ENCODE measurements around the gene CLIP3. TPM values are rescaled to one million over a fixed set of nuclear protein-coding genes. Genes with fewer than 3 reads are reported as not detected.
"Not testable (repeated sequence)": the region's sequence is repeated elsewhere in the genome, so short reads cannot be mapped to it uniquely, and the experiment has no call there.

Gene CLIP3, protein sequence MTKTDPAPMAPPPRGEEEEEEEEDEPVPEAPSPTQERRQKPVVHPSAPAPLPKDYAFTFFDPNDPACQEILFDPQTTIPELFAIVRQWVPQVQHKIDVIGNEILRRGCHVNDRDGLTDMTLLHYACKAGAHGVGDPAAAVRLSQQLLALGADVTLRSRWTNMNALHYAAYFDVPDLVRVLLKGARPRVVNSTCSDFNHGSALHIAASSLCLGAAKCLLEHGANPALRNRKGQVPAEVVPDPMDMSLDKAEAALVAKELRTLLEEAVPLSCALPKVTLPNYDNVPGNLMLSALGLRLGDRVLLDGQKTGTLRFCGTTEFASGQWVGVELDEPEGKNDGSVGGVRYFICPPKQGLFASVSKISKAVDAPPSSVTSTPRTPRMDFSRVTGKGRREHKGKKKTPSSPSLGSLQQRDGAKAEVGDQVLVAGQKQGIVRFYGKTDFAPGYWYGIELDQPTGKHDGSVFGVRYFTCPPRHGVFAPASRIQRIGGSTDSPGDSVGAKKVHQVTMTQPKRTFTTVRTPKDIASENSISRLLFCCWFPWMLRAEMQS
- total RNA-seq: 1 to 10 TPM; 1.4 to 2.2 TPM

DNA sequence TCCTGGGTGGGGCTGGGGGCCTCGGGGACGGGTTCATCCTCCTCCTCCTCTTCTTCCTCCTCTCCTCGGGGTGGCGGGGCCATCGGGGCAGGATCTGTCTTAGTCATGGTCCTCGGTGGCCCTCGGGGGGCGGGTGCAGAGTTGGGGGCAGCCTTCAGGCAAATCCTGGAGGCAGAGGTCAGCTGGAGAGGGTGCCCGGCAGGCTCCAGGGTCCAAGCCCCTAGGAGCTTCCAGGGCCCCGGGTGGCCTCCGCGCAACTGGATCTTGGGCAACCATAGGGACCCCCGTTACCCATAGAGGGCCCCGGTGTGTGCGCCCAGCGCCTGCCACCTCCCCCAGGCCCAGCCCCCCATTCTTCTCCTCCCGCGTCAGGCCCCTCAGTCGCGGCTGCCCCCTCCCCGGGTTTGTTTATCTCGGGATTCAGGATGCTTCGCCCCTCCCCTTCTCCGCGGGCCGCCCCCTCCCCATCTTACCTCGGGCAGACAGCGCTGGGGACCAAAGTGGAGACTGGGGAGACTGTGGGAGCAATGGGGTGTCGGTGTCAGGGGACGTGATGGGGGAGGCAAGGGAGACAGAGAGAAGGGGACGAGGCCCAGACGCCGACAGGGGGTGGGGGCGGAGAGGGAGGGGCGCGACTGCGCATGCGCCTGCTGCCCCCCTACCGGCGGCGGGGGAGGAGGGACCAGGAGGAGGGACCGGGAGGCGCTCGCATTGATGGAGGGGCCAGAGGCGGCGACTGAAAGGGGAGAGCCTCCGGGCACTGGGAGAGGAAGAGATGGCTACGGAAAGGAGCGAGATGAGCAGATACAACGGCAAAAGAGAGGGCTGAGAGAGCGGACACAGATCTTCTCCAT, at the start of gene CLIP3:
Gene CLIP3, minus strand, starts transcription at position 623 of the 854 bp plus-strand sequence. Its CDS starts 516 bp downstream, at position 107.
- POLR2A ChIA-PET: no interaction called here
- DNase-seq: no peak
- Mint-ChIP-seq H3K27ac (peak within 1 kb of the TSS; percentile 22), H3K4me1 (peaks cover 21% of the 10 kb centered on the region), H3K4me3 (peak within 1 kb of the TSS; percentile 35), H3K36me3 (peaks cover 17% of the 10 kb centered on the region), H3K27me3 (no peaks in the 10 kb centered on the region), H3K9me3 (no peaks in the 10 kb centered on the region)
- peak; percentile 26 for ATAC-seq (ENCODE audit: low read depth)

DNA sequence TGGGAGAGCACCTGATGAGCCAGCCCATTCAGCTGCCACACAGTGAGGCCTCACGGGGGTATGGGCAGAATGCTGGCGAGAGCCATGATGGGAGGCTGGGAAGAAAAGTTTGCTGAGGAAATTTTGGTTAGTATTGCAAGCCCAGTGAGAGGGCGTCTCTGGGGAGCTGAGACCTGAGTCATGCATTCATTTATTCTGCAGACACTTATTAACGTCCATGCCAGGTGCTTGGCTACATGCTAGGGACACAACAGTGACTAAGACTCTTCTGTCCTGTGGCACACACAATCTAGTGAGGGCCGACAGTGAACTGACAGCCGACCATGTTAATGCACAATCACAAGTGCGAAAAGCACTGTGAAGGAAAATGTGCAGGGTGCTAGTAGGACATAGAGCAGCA, 49.2 kb upstream of the CLIP3 start:
- H3K4me3 Mint-ChIP-seq: no peak overlapping the region
- H3K9me3 Mint-ChIP-seq: no peaks in the 10 kb centered on the region
- no peak for ATAC-seq (ENCODE audit: low read depth)
- no peaks in the 10 kb centered on the region for H3K27me3 Mint-ChIP-seq
- peaks cover 49% of the 10 kb centered on the region for H3K36me3 Mint-ChIP-seq
- H3K27ac Mint-ChIP-seq: peak overlapping the region; percentile 38
- H3K4me1 Mint-ChIP-seq: no peaks in the 10 kb centered on the region
- POLR2A ChIA-PET: no interaction called here
- DNase-seq: no peak

DNA sequence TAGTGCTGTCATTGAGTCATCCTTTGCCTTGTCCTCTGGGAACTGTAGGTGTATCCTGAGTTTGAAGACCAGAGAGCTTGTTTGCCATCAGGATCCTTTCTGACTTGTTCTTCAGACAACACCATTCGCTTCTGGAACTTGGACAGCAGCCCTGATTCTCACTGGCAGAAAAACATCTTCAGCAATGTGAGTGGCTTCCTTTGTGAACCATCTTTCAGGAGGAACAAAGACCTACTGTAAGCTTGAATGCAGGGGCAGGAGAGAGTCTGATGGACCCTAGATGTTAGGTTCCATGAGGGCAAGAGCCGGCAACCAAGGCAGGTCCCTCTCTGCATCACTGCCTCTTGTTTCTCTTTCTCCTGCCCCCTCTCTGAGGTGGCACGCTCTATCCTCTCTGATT, 48.7 kb upstream of the CLIP3 start:
- POLR2A ChIA-PET: no interaction called here
- ATAC-seq (ENCODE audit: low read depth): no peak
- peaks cover 50% of the 10 kb centered on the region for H3K36me3 Mint-ChIP-seq

DNA sequence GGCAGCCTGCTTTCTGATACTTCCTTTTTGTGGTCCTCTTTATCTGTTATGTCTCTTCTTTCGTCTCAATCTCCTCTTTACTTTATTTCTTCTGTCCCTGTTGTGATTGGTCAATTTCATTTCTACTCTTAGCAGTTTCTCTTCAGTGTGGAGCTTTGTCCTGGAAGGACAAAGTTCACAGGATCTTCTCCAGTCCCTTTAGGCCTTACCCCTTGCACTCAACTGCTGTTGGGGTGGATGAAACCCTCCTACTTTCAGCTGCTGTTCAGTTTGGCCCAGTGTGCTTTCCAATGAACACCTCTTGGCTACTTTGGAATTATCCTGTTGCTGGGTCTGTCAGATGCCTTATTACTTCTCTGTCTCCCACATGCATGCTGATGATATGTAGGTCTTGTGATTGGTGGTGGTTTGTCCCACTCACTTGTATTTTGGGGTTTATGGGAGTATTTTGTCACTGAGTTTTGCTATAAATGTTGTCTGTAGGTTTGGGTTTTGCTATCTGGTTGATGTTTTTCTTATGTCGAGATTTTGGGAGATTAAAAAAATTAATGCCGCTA, 46.8 kb upstream of the CLIP3 start:
- Mint-ChIP-seq H3K9me3 (no peaks in the 10 kb centered on the region), H3K27ac (no peak overlapping the region), H3K36me3 (peaks cover 41% of the 10 kb centered on the region), H3K4me1 (no peaks in the 10 kb centered on the region), H3K27me3 (no peaks in the 10 kb centered on the region), H3K4me3 (no peak overlapping the region)
- DNase-seq (no peak), ATAC-seq (ENCODE audit: low read depth) (no peak)
- POLR2A ChIA-PET: no interaction called here

More for the DNA sequence above, 48.7 kb upstream of the CLIP3 start:
- Mint-ChIP-seq H3K9me3 (no peaks in the 10 kb centered on the region), H3K4me1 (no peaks in the 10 kb centered on the region), H3K27ac (no peak overlapping the region), H3K27me3 (no peaks in the 10 kb centered on the region), H3K4me3 (no peak overlapping the region)
- no peak for DNase-seq

DNA sequence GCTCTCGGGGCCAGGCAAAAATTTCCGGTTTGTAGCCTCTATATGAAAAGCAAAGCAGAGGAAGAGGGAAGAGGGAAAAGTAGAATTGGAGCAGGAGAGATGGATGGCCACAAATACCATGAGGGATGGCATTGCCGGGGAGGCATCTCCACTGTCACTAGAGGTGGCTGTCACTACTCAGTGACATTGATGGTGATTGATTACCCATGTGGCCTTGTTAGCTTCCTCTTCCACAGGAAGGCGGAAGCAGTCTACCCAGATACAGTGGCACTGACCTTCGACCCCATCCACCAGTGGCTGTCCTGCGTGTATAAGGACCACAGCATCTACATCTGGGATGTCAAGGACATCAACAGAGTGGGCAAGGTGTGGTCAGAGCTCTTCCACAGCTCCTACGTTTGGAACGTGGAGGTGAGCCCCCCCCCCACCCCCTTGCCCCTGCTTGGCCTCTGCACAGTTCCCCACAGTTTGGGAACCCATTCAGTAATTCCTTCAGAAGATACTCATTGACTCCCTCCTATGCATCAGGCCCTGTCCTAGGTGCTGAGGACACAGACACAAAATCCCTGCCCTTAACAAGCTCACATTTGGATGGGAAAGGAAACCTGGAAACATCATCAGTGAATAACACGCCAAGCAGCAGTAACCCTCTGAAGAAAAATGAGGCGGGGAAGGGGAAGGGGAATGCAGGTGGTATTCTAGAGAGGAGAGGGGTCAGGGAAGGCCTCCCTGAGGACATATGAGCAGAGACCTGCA, 40.6 kb upstream of the CLIP3 start:
- no peaks in the 10 kb centered on the region for H3K27me3 Mint-ChIP-seq
- H3K4me1 Mint-ChIP-seq: peaks cover 1% of the 10 kb centered on the region
- POLR2A ChIA-PET: no interaction called here
- peaks cover 26% of the 10 kb centered on the region for H3K36me3 Mint-ChIP-seq
- DNase-seq: no peak
- H3K27ac Mint-ChIP-seq: no peak overlapping the region
- no peak overlapping the region for H3K4me3 Mint-ChIP-seq
- H3K9me3 Mint-ChIP-seq: no peaks in the 10 kb centered on the region
- no peak for ATAC-seq (ENCODE audit: low read depth)

DNA sequence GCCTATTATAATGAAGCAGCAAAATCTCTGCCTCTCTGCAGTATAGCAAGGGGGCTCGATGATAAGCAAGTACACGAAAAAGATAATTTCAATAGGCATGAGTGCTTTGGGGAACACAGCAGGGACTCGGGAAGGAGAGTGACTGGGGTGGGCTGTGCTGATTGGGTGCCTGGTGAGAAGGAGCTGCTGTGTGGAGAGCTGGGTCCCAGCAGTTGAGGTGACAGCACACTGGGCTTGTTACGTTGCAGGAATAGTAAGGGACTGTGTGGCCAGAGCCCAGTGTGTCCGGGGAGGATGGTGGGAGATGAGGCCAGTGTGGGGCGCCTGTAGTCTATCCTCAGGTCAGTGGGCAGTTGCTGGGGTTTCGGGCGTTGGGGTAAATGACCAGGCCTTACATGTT, 39.4 kb upstream of the CLIP3 start:
- Mint-ChIP-seq H3K4me3 (no peak overlapping the region), H3K36me3 (peaks cover 33% of the 10 kb centered on the region), H3K4me1 (peaks cover 1% of the 10 kb centered on the region), H3K27ac (no peak overlapping the region), H3K27me3 (no peaks in the 10 kb centered on the region), H3K9me3 (no peaks in the 10 kb centered on the region)
- POLR2A ChIA-PET: no interaction called here
- no peak for DNase-seq
- ATAC-seq (ENCODE audit: low read depth): no peak

DNA sequence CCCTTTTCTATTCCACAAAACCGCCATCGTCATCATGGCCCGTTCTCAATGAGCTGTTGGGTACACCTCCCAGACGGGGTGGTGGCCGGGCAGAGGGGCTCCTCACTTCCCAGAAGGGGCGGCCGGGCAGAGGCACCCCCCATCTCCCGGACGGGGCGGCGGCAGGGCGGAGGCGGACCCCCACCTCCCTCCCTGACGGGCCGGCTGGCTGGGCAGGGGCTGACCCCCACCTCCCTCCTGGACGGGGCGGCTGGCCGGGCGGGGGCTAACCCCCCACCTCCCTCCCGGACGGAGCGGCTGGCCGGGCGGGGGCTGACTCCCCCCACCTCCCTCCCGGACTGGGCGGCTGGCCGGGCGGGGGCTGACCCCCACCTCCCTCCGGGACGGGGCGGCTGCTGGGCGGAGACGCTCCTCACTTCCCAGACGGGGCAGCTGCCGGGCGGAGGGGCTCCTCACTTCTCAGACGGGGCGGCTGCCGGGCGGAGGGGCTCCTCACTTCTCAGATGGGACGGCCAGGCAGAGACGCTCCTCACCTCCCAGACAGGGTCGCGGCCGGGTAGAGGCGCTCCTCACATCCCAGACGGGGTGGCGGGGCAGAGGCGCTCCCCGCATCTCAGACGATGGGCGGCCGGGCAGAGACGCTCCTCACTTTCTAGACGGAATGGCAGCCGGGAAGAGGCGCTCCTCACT, 36.3 kb upstream of the CLIP3 start:
- H3K27ac Mint-ChIP-seq; H3K9me3 Mint-ChIP-seq; POLR2A ChIA-PET; DNase-seq; H3K4me3 Mint-ChIP-seq; H3K27me3 Mint-ChIP-seq; H3K4me1 Mint-ChIP-seq; ATAC-seq (ENCODE audit: low read depth): not testable (repeated sequence)
- peaks cover 36% of the 10 kb centered on the region for H3K36me3 Mint-ChIP-seq

DNA sequence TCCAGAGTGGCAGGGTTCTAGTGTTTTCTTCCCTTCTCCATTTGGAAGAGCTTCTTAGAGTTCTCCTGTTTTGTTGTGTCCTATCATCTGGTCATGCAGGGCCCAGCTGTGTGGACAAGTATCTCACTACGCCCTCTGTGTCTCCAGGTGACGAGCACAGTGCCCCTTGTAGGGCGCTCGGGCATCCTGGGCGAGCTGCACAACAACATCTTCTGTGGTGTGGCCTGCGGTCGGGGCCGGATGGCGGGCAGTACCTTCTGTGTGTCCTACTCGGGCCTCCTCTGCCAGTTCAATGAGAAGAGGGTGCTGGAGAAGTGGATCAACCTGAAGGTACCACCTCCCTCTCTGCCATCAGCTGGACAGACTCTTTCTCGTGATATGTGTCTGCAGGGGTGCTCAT, 35.0 kb upstream of the CLIP3 start:
- no peak for DNase-seq
- Mint-ChIP-seq H3K27me3 (no peaks in the 10 kb centered on the region), H3K9me3 (no peaks in the 10 kb centered on the region), H3K4me3 (no peak overlapping the region), H3K36me3 (peaks cover 36% of the 10 kb centered on the region), H3K4me1 (peaks cover 1% of the 10 kb centered on the region), H3K27ac (no peak overlapping the region)
- POLR2A ChIA-PET: interaction anchor here (0.6 to 1.1 kb wide), 2 partner anchors 14 to 239 kb away, joined by 4 read pairs; partner anchors contain the start of gene THAP8
- no peak for ATAC-seq (ENCODE audit: low read depth)

DNA sequence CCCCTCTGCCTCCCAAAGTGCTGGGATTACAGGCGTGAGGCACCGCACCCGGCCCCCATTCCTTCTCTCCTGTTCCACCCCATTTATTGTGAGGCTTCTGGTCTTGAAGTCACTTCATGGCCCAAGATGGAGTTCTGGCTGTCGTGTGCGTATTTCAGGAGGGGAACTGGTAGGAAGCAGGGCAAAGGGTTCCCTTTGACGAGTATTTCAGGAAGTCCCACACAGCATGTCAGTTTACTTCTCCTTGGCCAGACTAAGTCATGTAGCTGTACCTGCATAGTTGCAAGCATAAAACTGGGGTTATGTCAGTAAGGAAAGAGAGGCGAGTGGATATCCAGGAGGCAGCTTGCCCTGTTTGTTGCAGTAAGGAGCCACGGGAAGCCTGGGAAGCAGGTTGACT, 32.2 kb upstream of the CLIP3 start:
- Mint-ChIP-seq H3K4me3 (no peak overlapping the region), H3K4me1 (peaks cover 2% of the 10 kb centered on the region), H3K36me3 (peaks cover 28% of the 10 kb centered on the region), H3K9me3 (no peaks in the 10 kb centered on the region), H3K27me3 (no peaks in the 10 kb centered on the region), H3K27ac (no peak overlapping the region)
- no peak for ATAC-seq (ENCODE audit: low read depth)
- no peak for DNase-seq
- POLR2A ChIA-PET: no interaction called here

DNA sequence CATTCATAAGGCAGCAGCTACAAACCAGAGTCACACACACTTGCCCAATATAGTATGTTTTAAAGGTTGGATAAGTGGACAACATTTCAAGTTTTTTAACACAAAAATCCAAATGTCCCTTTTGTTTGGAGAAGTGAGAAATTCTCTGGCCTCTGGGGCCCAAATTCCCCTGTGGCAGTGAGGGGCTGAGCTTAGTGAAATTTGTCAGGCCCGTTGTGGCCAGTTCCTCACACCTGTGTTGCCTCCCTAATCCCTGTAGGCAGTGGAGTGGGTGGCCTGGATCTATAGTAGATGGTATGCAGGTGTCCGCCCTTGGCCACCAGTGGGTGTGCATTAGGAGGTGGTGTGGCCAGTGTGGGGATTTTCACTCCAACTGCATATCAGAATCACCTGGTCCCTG, 28.7 kb upstream of the CLIP3 start:
- DNase-seq (no peak), ATAC-seq (ENCODE audit: low read depth) (no peak)
- Mint-ChIP-seq H3K4me1 (peaks cover 13% of the 10 kb centered on the region), H3K27me3 (no peaks in the 10 kb centered on the region), H3K4me3 (no peak overlapping the region), H3K9me3 (no peaks in the 10 kb centered on the region), H3K36me3 (peaks cover 26% of the 10 kb centered on the region), H3K27ac (no peak overlapping the region)
- POLR2A ChIA-PET: interaction anchor here (0.6 kb wide), 1 partner anchor 25 kb away, joined by 5 read pairs; no protein-coding TSS in a partner anchor

DNA sequence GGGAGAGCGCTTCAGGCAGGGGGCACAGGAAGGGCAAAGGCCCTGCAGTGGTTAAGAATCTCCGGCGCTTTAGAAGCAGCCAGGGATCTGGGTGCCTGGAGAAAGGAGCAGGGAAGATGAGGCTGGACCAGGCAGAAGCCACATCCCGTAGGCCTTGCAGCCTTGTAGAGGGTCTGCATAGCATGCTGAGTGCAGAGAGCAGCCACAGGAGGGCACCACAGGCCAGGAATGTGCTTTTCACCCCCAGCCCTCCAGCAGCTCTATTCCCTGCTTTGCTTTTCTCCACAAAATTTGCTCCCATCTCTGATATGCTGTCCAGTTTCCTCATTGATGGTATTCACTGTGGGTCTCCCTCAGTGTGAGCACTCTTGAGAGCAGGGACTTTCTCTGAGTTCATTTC, 27.8 kb upstream of the CLIP3 start:
- Mint-ChIP-seq H3K4me1 (peaks cover 19% of the 10 kb centered on the region), H3K9me3 (no peaks in the 10 kb centered on the region), H3K36me3 (peaks cover 28% of the 10 kb centered on the region), H3K27me3 (no peaks in the 10 kb centered on the region), H3K4me3 (no peak overlapping the region), H3K27ac (no peak overlapping the region)
- DNase-seq: no peak
- ATAC-seq (ENCODE audit: low read depth): no peak
- POLR2A ChIA-PET: no interaction called here

DNA sequence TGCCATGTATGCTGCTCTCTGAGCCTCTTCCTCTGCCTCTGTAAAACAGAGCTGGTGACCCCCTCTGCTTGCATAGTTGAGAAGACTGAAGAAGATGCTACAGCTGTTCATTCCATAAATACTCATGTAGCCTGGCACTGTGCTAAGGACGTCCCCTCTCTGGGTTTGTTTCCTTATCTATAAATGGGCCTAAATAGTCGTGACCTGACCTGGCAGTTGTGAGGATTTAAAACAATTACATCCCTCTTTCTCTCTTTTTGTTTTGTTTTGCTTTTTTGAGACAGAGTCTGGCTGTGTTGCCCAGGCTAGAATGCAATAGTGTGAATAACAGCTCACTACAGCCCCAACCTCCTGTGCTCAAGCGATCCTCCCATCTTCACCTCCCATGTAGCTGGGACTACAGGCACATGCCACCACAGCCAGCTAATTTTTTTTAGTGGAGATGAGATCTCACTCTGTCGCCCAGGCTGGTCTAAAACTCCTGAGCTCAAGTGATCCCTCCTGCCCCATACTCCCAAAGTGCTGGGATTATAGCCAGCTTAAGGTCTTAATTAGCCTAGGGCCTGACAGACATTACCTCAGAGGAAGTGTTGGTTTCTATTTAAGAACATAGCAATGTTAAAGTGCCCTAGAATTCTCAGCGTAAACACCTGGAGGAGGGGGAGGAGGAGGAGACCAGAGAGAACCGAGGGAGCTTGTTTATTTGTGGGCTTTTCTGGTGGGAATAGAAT, 26.7 kb upstream of the CLIP3 start:
- H3K27ac Mint-ChIP-seq: no peak overlapping the region
- peaks cover 20% of the 10 kb centered on the region for H3K4me1 Mint-ChIP-seq
- H3K4me3 Mint-ChIP-seq: no peak overlapping the region
- no peaks in the 10 kb centered on the region for H3K27me3 Mint-ChIP-seq
- DNase-seq (no peak), ATAC-seq (ENCODE audit: low read depth) (no peak)
- POLR2A ChIA-PET: no interaction called here
- peaks cover 23% of the 10 kb centered on the region for H3K36me3 Mint-ChIP-seq
- no peaks in the 10 kb centered on the region for H3K9me3 Mint-ChIP-seq

Measured in activated naive CD8-positive, alpha-beta T cell treated with anti-CD3 and anti-CD28 coated beads, Interleukin-2, amount 10 ng/mL, durations not matched to agents 7 days and 5 days (primary cell).